HG03469 (cell line): ENCODE data around the gene DCBLD1.
A peak's percentile ranks its signal among the peaks of the same experiment; 100 is the strongest.
"Not testable (repeated sequence)": the region's sequence is repeated elsewhere in the genome, so short reads cannot be mapped to it uniquely, and the experiment has no call there.

ENCODE experiments used
- ATAC-seq: cut with Tn5 transposase; IDR thresholded peaks from one replicate; pipeline ENCODE4 v1.9.1; 2021; ENCODE audit warnings: mild to moderate bottlenecking, moderate library complexity, moderate number of reproducible peaks; ENCODE audit not compliant: unreplicated experiment

DCBLD1 gene

DNA sequence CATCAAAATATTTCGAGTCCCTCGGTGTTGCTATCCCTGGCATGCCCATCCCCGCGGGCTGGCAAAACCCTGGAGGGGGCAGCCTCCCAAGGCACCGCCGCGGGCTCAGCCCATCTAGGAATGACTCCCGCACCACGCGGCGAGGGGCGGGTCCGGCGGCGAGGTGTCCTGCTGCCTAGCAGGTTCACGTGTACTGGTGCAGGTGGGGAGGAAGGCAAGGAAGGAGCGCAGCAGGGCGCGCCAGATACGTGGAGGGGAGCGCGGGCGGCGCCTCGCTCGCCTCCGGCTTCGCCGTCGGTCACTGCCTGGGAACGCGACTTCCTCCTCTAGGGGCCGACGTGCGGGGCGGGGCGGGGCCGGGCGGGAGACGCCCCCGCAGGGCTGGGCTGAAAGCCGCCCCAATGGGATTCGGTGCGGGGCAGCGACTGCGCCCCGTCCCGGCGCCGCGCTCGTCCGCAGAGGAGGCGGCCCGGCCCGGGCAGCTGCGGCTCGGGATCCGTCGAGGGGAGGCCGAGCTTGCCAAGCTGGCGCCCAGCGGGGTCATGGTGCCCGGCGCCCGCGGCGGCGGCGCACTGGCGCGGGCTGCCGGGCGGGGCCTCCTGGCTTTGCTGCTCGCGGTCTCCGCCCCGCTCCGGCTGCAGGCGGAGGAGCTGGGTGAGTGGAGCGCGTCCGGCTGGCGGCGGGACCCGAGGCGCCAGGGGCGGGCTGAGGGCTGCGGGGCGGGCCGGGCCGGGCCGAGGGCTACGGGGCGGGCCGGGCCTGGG is at the start of gene DCBLD1:
TSS of gene DCBLD1 (plus strand) at position 435 of the 764 bp plus-strand sequence. CDS start at position 543, 108 bp downstream.
- peak; percentile 67 for ATAC-seq

- no peak for ATAC-seq
These were observed 41.6 kb upstream of the DCBLD1 start for GRCh38 chr6:117440706-117441525.

- no peak for ATAC-seq
These were observed 40.6 kb upstream of the DCBLD1 start for GRCh38 chr6:117441824-117442264.

GRCh38 chr6:117442313-117442712 is 40.2 kb upstream of the DCBLD1 start:
- ATAC-seq, result not testable (repeated sequence)

GRCh38 chr6:117444600-117444999 is 37.9 kb upstream of the DCBLD1 start:
- ATAC-seq, result no peak

DNA sequence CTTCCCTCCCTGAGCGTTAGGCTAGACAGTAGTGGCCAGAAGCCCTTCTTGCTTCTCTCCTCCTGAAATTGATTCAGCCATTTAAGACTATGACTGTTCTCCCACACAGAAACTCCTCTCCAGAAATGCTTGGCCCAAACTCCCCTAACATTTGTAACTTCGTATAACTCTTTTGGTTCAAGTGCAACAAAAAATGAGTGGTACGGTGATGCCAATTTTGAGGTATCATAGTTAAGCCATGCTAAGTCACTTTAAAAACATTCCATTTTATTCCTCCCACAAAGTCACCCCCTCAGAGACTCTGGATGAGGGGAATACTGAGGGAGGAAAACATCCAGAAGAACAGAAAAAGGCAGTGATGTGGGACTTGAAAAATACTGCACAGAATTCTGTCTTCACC is 35.6 kb upstream of the DCBLD1 start:
- ATAC-seq, result no peak

- ATAC-seq, result no peak
These were observed 34.5 kb upstream of the DCBLD1 start for GRCh38 chr6:117448011-117448410.

- ATAC-seq, result no peak
These were observed 33.6 kb upstream of the DCBLD1 start for GRCh38 chr6:117448732-117449485.

DNA sequence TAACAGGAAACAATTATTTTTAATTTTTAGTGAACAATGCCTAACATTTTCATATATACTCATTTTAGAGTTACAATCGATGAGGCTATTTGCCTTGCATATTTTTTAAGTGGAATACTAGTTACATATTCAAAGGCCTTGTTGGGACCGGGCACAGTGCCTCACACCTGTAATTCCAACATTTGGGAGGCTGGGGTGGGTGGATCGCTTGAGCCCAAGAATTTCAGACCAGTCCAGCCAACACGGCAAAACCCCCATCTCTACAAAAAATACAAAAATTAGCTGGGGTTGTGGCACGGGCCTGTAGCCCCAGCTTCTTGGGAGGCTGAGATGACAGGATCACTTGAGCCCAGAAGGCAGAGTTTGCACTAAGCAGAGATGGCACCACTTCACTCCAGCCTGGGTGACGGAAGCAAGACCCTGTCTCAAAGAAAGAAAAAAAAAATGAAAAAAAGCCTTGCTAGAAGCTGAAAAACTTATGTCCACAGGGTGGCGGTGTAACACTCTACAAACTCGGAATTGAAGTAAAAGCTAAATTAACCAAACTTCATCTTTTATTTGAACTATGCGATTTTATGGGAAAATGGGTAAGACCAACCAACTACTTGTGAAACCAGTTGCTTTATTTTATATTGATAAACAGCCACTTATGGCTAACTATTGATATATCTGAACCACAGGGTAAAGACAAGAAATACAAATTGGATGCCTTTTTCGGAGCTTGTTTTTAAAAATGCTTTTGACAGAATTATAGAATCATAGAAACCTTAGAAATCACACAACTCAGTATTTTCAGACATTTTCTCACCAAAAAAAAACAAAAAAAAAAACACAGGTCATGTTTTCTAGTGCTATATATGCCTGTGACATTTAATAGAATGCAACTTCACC is 32.7 kb upstream of the DCBLD1 start:
- no peak for ATAC-seq

DNA sequence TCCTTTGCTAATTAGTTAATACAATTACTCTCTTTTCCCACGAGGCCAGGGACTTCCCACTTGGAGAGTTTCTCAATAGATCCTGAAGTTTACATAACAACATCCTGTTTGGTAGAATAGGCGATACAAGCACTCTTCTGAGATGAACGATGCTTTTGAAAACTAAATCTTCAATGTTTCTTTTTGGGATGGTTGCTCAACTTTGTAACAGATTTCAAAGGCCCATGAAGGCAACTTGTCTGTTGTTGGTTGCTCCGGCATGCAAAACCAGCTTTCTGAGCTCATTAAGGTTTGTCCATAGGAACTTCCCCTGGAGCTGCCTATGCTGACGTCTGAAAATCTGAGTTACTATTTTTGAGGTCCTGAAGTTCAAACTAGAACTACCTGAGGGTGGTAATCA is 30.8 kb upstream of the DCBLD1 start:
- no peak for ATAC-seq

GRCh38 chr6:117456250-117456649 is 26.2 kb upstream of the DCBLD1 start:
- no peak for ATAC-seq

- no peak for ATAC-seq
These were observed 25.5 kb upstream of the DCBLD1 start for GRCh38 chr6:117456998-117457397.

- ATAC-seq, result no peak
These were observed 23.1 kb upstream of the DCBLD1 start for GRCh38 chr6:117459204-117459944.

DNA sequence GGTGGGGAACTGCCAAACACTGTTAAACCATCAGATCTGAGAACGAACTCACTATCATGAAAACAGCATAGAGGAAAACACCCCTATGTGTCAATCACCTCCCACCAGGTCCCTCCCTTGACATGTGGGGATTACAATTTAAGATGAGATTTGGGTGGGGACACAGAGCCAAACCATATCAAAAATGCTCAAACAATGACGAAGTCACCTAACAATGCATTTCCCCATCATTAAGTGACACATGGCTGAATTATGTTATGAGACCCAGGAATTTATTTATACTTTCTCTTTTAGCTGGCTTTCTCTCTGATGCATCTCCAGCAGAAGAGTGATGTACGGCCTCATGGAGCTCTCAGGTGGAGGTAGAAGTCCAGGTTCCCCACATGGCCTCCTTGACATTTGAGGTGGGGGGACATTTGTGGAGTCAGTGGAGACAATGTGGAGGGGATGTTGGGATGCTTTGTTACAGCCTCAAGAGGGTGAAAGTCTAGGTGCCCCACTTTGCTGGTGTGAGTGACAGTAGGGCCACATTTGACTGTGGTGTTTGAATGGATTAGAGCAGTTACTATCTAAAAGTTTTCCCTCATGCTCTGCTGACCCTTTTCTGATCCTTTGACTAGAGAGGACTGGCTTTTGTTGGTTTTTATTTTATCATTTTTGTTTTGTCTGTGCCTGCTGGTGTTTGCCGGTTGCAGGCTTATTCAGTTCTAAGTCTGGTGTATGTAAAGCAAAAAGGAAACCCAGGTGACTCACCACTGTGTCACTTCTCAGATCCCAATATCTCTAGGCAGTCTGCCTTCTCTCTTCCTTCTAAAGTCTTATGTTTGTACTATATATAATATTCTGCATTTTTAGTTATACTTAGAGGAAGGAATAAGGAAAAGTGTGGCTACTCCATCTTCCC is 18.5 kb upstream of the DCBLD1 start:
- ATAC-seq, result peak; percentile 61

GRCh38 chr6:117464700-117465099 is 17.8 kb upstream of the DCBLD1 start:
- ATAC-seq, result no peak

GRCh38 chr6:117465691-117466090 is 16.8 kb upstream of the DCBLD1 start:
- ATAC-seq, result no peak

GRCh38 chr6:117467876-117468275 is 14.6 kb upstream of the DCBLD1 start:
- ATAC-seq, result no peak

DNA sequence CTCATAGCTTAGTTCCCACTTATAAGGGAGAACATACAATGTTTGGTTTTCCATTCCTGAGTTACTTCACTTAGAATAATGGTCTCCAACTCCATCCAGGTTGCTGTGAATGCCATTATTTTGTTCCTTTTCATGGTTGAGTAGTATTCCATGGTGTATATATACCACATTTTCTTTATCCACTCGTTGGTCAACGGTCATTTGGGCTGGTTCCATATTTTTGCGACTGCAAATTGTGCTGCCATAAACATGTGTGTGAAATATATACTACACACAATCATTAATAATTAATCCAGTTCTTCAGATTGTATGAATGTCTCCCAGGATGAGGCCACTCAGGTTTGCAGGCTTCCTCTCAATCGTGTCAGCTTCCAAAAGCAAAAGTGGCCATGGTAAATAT is 13.9 kb upstream of the DCBLD1 start:
- not testable (repeated sequence) for ATAC-seq

DNA sequence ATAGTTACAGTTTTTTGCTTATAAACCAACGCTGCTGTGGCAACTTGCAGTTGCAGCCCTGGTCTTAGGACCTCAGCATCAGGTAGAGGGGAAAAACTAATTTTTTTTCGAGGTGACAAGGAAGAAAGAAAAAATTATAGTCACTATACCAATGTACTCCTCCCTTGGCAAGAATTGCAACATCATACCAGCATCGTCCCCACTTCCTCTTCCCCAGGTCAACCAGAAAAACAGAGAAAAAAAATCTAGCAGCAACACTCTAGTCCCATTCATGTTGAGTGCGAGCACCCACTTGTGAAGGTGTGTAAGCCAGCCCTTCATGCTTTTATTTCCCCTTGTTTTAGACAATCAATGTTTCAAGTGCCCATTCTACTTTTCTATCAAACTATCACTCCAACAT is 13.1 kb upstream of the DCBLD1 start:
- ATAC-seq, result no peak
